Fibroblast of lung (primary cell): ENCODE results near the gene SLC25A25. TPM values are rescaled to one million over a fixed set of nuclear protein-coding genes. Genes with fewer than 3 reads are reported as not detected.

Experiments used
- DNase-seq, 2 donors: peaks; one replicate each; pipeline versions ENCODE4 v3.0.0 to v3.0.0-alpha.2; 2010; ENCODE audit warnings: low read depth in 2 of 2
- H2AFZ ChIP-seq: 2 replicates; pipeline ENCODE4 v1.5.1; 2012; ENCODE audit warnings: low read length, control low read depth, inconsistent platforms
- H3K27ac ChIP-seq: 2 replicates; pipeline ENCODE4 v1.5.1; 2011; ENCODE audit warnings: low read length, control low read depth; ENCODE audit not compliant: insufficient read depth
- H3K27me3 ChIP-seq: 2 replicates; pipeline ENCODE4 v1.5.1; 2011; ENCODE audit warnings: mild to moderate bottlenecking, low read length; ENCODE audit not compliant: control insufficient read depth, insufficient read depth
- H3K36me3 ChIP-seq: 2 replicates; pipeline ENCODE4 v1.5.1; 2011; ENCODE audit warnings: low read length; ENCODE audit not compliant: control insufficient read depth, insufficient read depth
- H3K4me1 ChIP-seq: 2 replicates; pipeline ENCODE4 v1.5.1; 2011; ENCODE audit warnings: low read length; ENCODE audit not compliant: control insufficient read depth, insufficient read depth; ENCODE audit errors: extremely low read depth
- H3K4me2 ChIP-seq: 2 replicates; pipeline ENCODE4 v1.5.1; 2011; ENCODE audit warnings: low read length, control low read depth; ENCODE audit not compliant: insufficient read depth; ENCODE audit errors: extremely low read depth
- H3K4me3 ChIP-seq, 4 experiments: fragments of 200-600 bp in 1 of 4; sonication (generic) in 1 of 4; replicated peaks in 1 of 4; 2 replicates each; pipeline ENCODE4 v1.5.1; 2011 to 2016; ENCODE audit warnings: low read length in 4 of 4, low read depth in 3 of 4, mild to moderate bottlenecking in 3 of 4, control low read depth in 2 of 4, inconsistent platforms in 1 of 4, mixed read lengths in 1 of 4; ENCODE audit not compliant: insufficient read depth in 1 of 4; ENCODE audit errors: control extremely low read depth in 1 of 4
- H3K79me2 ChIP-seq: 2 replicates; pipeline ENCODE4 v1.5.1; 2012; ENCODE audit warnings: mild to moderate bottlenecking, low read length, inconsistent platforms; ENCODE audit not compliant: control insufficient read depth, insufficient read depth
- H3K9ac ChIP-seq: 2 replicates; pipeline ENCODE4 v1.5.1; 2011; ENCODE audit warnings: mild to moderate bottlenecking, low read length, control low read depth; ENCODE audit not compliant: insufficient read depth
- H3K9me3 ChIP-seq: 2 replicates; pipeline ENCODE4 v1.5.1; 2012; ENCODE audit warnings: low read depth, low read length; ENCODE audit not compliant: control insufficient read depth, insufficient read depth
- H4K20me1 ChIP-seq: 2 replicates; pipeline ENCODE4 v1.5.1; 2011; ENCODE audit warnings: low read length; ENCODE audit not compliant: control insufficient read depth, insufficient read depth; ENCODE audit errors: extremely low read depth
- EZH2 ChIP-seq: IDR thresholded peaks from 2 replicates; pipeline ENCODE4 v1.5.1; 2012; ENCODE audit warnings: low read length, control low read depth, mild to moderate bottlenecking; ENCODE audit errors: missing control alignments
- polyA plus RNA-seq, 2 donors: library from polyadenylated mRNA; depleted of rRNA in 1 of 2; stranded (reverse) in 1 of 2; unstranded in 1 of 2; fragments of >200 nt; gene quantifications; 2 replicates each; pipeline ENCODE4 v1.2.1, GENCODE V29; 2011 to 2012; ENCODE audit warnings: missing spikeins in 1 of 2
- total RNA-seq: library from RNA; depleted of rRNA; stranded (reverse); fragments of >200 nt; gene quantifications from 2 replicates; pipeline ENCODE4 v1.2.1, GENCODE V29; 2014
- TF ChIP-seq, protein P1 (sequence below), 2 donors: IDR thresholded peaks in 1 of 2; conservative IDR thresholded peaks in 1 of 2; 1 replicate in 1 of 2; 2 replicates in 1 of 2; pipeline ENCODE4 v1.5.1; 2011 to 2012; ENCODE audit warnings: low read length in 2 of 2, control low read depth in 1 of 2, inconsistent platforms in 1 of 2, low read depth in 1 of 2, mild to moderate bottlenecking in 1 of 2

SLC25A25 gene
- total and polyA plus RNA-seq, 2 donors (not counting 1 experiment from before 2014, with no cell fraction given): 14.0 to 30.7 TPM

DNA sequence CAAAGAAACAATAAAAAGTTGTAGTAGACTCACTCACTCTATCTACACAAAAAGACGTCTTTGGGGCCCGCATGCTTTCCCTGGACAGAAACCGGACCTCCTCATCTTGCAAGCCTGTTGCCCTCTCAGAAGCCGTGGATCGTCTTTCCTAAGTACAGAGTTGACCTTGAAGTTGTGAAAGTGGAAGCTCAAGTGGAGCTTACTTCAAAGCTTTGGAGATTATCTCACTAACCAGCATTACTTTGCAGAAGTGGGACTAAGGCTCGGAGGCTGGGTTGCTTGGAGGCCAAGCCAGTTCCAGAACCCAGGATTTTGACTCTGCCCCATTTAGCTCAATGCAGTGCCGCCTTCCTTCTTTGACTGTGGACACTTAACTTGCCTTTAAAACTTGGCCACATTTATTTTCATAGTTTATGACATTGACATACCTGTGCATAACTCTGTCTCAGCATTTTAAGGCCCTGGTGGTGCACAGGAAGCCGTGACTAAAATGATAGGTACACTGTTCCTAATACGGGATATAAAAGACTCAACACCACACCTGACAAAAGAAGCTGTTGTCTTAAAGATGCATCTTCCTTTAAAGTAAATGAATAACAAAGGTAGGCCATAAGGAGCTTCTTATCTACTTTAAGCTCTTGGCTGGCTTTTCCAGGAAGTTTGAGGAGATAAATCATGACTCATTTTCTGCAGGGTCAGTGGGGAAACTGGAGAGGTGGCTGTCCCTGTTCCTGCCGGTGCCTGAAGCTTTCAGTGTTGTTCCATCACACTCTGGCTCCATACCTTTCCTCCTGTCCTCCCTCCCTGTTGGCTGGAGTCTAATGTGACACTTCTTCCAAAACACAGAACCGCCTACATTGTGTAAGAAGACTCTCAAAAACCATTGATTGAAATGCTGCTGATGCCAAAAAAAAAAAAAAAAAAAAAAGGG, 10.7 kb downstream of the SLC25A25 start:
- Histone ChIP-seq H3K36me3 (no peaks in the 10 kb centered on the region), H3K27ac (peak overlapping the region; percentile 14), H4K20me1 (no peaks in the 10 kb centered on the region), H2AFZ (no peak overlapping the region), H3K9ac (no peak overlapping the region), H3K27me3 (no peaks in the 10 kb centered on the region), H3K4me3 (no peak overlapping the region), H3K79me2 (peaks cover 55% of the 10 kb centered on the region), H3K9me3 (no peaks in the 10 kb centered on the region), H3K4me2 (peak overlapping the region; percentile 40), H3K4me1 (peaks cover 34% of the 10 kb centered on the region)
- TF ChIP-seq, protein P1, sequence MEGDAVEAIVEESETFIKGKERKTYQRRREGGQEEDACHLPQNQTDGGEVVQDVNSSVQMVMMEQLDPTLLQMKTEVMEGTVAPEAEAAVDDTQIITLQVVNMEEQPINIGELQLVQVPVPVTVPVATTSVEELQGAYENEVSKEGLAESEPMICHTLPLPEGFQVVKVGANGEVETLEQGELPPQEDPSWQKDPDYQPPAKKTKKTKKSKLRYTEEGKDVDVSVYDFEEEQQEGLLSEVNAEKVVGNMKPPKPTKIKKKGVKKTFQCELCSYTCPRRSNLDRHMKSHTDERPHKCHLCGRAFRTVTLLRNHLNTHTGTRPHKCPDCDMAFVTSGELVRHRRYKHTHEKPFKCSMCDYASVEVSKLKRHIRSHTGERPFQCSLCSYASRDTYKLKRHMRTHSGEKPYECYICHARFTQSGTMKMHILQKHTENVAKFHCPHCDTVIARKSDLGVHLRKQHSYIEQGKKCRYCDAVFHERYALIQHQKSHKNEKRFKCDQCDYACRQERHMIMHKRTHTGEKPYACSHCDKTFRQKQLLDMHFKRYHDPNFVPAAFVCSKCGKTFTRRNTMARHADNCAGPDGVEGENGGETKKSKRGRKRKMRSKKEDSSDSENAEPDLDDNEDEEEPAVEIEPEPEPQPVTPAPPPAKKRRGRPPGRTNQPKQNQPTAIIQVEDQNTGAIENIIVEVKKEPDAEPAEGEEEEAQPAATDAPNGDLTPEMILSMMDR (conservative IDR thresholded peaks at IDR 0.05 in 1 of 2, IDR thresholded peaks at IDR 0.05 in 1 of 2; ENCODE audit: low read depth in 1 of 2, low read length in 2 of 2): no peak
- TF ChIP-seq EZH2: no peak
- DNase-seq: peak; percentile 39 to 65

DNA sequence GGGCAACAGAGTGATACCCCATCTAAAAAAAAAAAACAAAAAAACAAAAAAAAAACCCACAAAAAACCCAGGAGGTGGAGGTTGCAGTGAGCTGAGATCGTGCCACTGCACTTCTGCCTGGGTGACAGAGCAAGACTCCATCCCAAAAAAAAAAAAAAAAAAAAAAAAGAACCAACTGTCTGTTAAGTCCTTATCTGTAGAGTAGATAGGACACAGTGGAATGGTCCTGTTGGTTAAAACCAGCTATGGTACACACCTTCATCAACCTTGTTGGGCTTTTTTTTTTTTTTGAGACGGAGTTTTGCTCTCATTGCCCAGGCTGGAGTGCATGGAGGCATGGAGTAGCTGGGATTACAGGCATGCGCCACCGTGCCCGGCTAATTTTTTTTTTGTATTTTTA, 12.2 kb downstream of the SLC25A25 start:
- Histone ChIP-seq H3K36me3 (no peaks in the 10 kb centered on the region), H3K4me1 (peaks cover 31% of the 10 kb centered on the region), H3K4me3 (no peak overlapping the region), H3K9me3 (no peaks in the 10 kb centered on the region), H2AFZ (no peak overlapping the region), H3K79me2 (peaks cover 49% of the 10 kb centered on the region), H3K9ac (no peak overlapping the region), H3K4me2 (no peak overlapping the region), H3K27me3 (no peaks in the 10 kb centered on the region), H4K20me1 (no peaks in the 10 kb centered on the region), H3K27ac (peak overlapping the region; percentile 90)
- TF ChIP-seq, protein P1 (conservative IDR thresholded peaks at IDR 0.05 in 1 of 2, IDR thresholded peaks at IDR 0.05 in 1 of 2; ENCODE audit: low read depth in 1 of 2, low read length in 2 of 2): no peak
- TF ChIP-seq EZH2: no peak
- no peak for DNase-seq

DNA sequence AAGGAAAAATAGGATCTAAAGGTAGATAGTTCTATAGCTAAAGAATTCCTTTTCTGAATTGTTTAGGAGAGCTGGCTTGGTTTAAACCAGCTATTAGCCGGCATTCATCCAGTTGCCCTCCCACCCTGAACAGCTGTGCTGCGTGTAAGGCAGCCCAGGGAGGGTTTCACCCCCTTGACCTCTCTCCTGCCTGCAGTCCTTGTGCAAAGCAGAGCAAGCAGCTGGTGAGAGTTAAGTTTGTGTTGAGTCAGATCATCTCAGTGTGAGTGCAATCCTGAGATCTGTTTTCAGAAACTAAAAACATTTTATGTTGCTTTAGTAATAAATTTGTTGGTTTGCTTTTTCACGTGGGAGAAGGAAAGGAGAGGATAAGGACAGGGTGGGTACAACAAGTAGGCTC, 13.0 kb downstream of the SLC25A25 start:
- Histone ChIP-seq H2AFZ (no peak overlapping the region), H3K4me2 (peak overlapping the region; percentile 72), H3K4me3 (no peak overlapping the region), H3K36me3 (no peaks in the 10 kb centered on the region), H4K20me1 (no peaks in the 10 kb centered on the region), H3K79me2 (peaks cover 49% of the 10 kb centered on the region), H3K27me3 (no peaks in the 10 kb centered on the region), H3K4me1 (peaks cover 31% of the 10 kb centered on the region), H3K9ac (peak overlapping the region; percentile 54), H3K9me3 (no peaks in the 10 kb centered on the region), H3K27ac (peak overlapping the region; percentile 90)
- TF ChIP-seq, protein P1 (conservative IDR thresholded peaks at IDR 0.05 in 1 of 2, IDR thresholded peaks at IDR 0.05 in 1 of 2; ENCODE audit: low read depth in 1 of 2, low read length in 2 of 2): no peak
- no peak for TF ChIP-seq EZH2
- peak; percentile 86 to 99 for DNase-seq
